Activated naive CD8-positive, alpha-beta T cell treated with anti-CD3 and anti-CD28 coated beads, Interleukin-2, amount 50 U/mL, for 24 hours (primary cell): Measurements from ENCODE around the gene ADAM33.
A peak's percentile ranks its signal among the peaks of the same experiment; 100 is the strongest.

Experiments used
- ATAC-seq: fragments of 150-1000 bp; cut with Tn5 transposase; one replicate; pipeline ENCODE4 v1.10.0; 2021
- DNase-seq: peaks from one replicate; pipeline ENCODE4 v3.0.0; 2021
- H3K27ac Mint-ChIP-seq: one replicate; pipeline ENCODE4 v1.8.0; 2021; ENCODE audit warnings: mild to moderate bottlenecking, mixed read lengths
- H3K27me3 Mint-ChIP-seq: one replicate; pipeline ENCODE4 v1.8.0; 2021; ENCODE audit warnings: mixed read lengths
- H3K36me3 Mint-ChIP-seq: one replicate; pipeline ENCODE4 v1.8.0; 2021; ENCODE audit warnings: low read depth, mixed read lengths
- H3K4me1 Mint-ChIP-seq: one replicate; pipeline ENCODE4 v1.8.0; 2021; ENCODE audit warnings: mixed read lengths
- H3K4me3 Mint-ChIP-seq: one replicate; pipeline ENCODE4 v1.8.0; 2021; ENCODE audit warnings: mild to moderate bottlenecking, moderate library complexity, mixed read lengths
- H3K9me3 Mint-ChIP-seq: one replicate; pipeline ENCODE4 v1.8.0; 2021; ENCODE audit warnings: mixed read lengths

Gene ADAM33

DNA sequence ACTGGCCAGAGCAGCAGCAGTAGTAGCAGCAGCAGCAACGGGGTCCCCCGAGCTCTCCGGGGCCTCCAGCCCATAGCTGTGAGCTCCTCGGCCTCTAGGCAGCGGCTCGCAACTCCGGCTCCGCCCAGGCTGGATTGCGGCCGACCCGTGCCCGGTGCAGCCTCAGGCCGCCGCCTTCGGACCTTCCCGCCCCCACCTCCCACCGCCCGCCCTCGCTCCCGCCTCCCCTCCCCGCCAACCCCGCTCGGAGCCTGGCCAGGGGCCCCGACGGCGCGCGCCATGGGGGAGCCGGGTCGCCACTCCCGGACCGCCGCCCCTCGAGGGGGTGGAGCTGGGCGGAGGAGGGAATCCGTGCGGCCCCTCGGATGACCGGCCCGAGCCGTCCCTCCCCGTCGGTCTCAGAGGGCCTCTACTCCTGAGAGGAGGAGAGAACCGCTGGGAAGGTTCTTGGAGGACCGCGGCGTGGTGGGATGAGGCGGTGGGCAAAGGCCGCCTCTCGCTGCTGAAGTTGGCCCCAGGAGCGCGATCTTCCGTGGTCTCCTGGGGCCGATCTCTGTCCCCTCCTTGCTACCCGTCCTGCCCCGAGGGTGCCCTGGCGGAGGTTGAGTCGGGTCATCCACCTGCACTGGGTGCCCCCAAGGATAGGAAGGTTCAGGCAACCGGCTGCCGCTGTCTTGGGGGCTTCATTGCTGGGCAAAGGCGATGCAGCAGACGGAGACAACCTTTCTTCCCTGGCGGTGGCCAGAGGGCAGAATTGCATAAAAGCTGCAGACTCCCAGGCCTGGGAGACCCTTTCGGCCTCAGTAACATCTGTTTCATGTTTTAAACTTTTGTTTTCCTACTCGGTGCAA lies at the start of gene ADAM33:
ADAM33 (minus strand) TSS at position 80 of the 851 bp plus-strand sequence; CDS start at position 74, 6 bp downstream.
- Mint-ChIP-seq H3K36me3 (no peaks in the 10 kb centered on the region), H3K27me3 (peaks cover 45% of the 10 kb centered on the region), H3K9me3 (no peaks in the 10 kb centered on the region), H3K4me1 (no peaks in the 10 kb centered on the region), H3K4me3 (no peak within 1 kb of the TSS), H3K27ac (no peak within 1 kb of the TSS)
- ATAC-seq (no peak), DNase-seq (no peak)

DNA sequence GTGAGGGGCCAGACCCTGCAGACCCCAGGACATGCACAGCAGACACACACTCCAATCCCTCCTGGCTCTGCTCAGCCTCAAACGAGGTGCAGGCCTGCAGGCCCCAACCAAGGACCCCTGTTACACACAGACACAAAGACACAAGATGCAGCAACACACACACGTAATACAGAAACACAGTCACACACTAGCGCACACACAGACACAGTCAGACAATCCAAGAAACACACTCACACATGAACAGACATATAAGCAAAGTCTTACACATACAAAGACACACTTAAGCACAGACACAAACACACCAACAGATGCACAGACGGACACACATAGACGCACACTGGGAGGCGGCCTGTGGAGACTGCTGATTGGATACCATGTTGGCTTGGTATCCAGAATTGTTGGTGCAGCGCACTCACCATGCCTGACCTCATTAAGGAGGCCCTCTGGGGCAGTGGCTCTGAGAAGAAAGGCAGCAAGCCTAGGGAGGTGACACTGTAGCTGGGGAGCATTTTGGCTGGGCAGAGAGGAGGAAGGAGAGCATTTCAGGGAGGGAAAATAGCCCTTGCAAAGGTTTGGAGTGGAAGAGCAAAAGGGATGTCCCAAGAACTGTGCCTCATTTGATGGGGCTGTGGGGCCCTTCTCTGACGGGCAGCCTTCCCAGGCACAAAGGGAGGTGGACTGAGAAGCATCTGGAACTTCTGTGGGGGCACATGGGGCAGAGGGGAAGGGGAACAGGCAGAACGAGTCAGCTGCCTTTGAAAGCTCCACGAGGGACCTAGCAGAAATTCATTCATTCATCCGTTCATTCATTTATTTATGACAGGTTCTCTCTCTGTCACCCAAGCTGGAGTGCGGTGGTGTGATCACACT lies 49.2 kb upstream of the ADAM33 start:
- no peaks in the 10 kb centered on the region for H3K9me3 Mint-ChIP-seq
- H3K36me3 Mint-ChIP-seq = no peaks in the 10 kb centered on the region
- H3K27me3 Mint-ChIP-seq = peaks cover 49% of the 10 kb centered on the region
- ATAC-seq (no peak), DNase-seq (no peak)
- H3K27ac Mint-ChIP-seq = no peak overlapping the region
- no peaks in the 10 kb centered on the region for H3K4me1 Mint-ChIP-seq
- no peak overlapping the region for H3K4me3 Mint-ChIP-seq

DNA sequence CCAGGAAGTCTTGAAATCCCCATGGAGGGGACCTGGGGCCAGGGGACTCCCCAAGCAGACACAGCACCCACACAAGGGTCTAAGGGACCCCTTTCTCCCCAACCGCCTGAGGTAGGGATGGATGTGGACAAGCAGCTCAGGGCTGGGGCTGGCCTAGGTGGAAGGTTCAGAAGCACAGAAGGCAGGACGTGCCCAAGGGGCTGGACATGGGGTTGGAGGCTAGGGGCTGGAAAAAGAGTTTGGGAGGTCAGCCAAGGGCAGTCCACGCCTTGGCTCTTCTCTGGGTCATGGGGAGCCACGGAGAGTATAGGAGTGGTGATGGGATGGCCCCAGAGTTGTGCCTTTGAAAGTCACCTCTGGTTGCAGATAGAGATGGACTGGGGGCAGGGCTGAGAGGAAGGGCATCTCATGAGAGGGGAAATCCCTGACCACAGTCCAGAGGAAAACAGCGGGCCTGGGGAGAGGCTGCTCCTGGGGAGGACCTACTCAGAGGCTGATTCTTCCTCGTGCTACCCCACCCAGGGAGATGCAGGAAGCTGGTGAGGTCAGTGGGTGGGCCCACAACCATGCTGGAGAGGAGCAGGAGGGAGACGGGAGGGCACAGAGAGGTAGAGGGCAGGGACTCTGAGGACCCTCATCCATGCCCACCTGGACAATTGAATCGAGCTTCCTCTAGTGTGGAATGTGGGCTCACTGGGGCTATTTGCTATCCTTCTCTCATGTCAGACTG lies 48.2 kb upstream of the ADAM33 start:
- no peak overlapping the region for H3K27ac Mint-ChIP-seq
- ATAC-seq (no peak), DNase-seq (no peak)
- peaks cover 50% of the 10 kb centered on the region for H3K27me3 Mint-ChIP-seq
- H3K36me3 Mint-ChIP-seq = no peaks in the 10 kb centered on the region
- no peaks in the 10 kb centered on the region for H3K9me3 Mint-ChIP-seq
- no peaks in the 10 kb centered on the region for H3K4me1 Mint-ChIP-seq
- no peak overlapping the region for H3K4me3 Mint-ChIP-seq

DNA sequence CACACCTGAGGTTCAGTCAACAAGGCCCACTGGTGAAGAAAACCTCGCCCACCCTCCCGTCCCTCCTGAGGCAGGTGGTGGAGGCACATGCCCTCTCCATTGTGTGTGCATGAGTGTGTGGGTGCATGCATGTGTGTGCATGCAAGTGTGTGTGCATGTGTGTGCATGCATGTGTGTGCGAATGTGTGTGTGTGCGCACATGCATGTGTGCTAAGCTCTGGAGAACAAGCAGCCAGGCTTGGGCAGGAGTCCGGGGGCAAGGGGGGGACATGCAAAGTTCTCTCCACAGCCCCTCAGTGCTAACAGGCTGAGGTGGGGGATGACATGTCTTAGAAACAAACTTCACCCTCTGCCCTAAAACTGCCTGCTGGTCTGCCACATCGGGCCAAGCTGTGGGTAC lies 47.6 kb upstream of the ADAM33 start:
- Mint-ChIP-seq H3K36me3 (no peaks in the 10 kb centered on the region), H3K4me3 (no peak overlapping the region), H3K27me3 (peaks cover 48% of the 10 kb centered on the region), H3K9me3 (no peaks in the 10 kb centered on the region), H3K4me1 (no peaks in the 10 kb centered on the region), H3K27ac (no peak overlapping the region)
- DNase-seq (no peak), ATAC-seq (no peak)

- H3K27me3 Mint-ChIP-seq = peaks cover 51% of the 10 kb centered on the region
- DNase-seq = no peak
- no peaks in the 10 kb centered on the region for H3K9me3 Mint-ChIP-seq
- no peak overlapping the region for H3K4me3 Mint-ChIP-seq
- H3K27ac Mint-ChIP-seq = no peak overlapping the region
- no peak for ATAC-seq
- H3K4me1 Mint-ChIP-seq = no peaks in the 10 kb centered on the region
- H3K36me3 Mint-ChIP-seq = no peaks in the 10 kb centered on the region
These were observed 47.1 kb upstream of the ADAM33 start for GRCh38 chr20:3728876-3729275.

- Mint-ChIP-seq H3K36me3 (no peaks in the 10 kb centered on the region), H3K27me3 (peaks cover 48% of the 10 kb centered on the region), H3K4me1 (no peaks in the 10 kb centered on the region), H3K9me3 (no peaks in the 10 kb centered on the region), H3K27ac (no peak overlapping the region), H3K4me3 (no peak overlapping the region)
- DNase-seq (no peak), ATAC-seq (no peak)
These were observed 46.5 kb upstream of the ADAM33 start for GRCh38 chr20:3728354-3728753.

GRCh38 chr20:3727401-3728021 lies 45.7 kb upstream of the ADAM33 start:
- H3K27ac Mint-ChIP-seq = no peak overlapping the region
- H3K4me1 Mint-ChIP-seq = no peaks in the 10 kb centered on the region
- peaks cover 43% of the 10 kb centered on the region for H3K27me3 Mint-ChIP-seq
- H3K9me3 Mint-ChIP-seq = no peaks in the 10 kb centered on the region
- ATAC-seq (no peak), DNase-seq (no peak)
- no peak overlapping the region for H3K4me3 Mint-ChIP-seq
- no peaks in the 10 kb centered on the region for H3K36me3 Mint-ChIP-seq

GRCh38 chr20:3724356-3724755 lies 42.5 kb upstream of the ADAM33 start:
- Mint-ChIP-seq H3K9me3 (no peaks in the 10 kb centered on the region), H3K27ac (no peak overlapping the region), H3K4me3 (no peak overlapping the region), H3K36me3 (no peaks in the 10 kb centered on the region), H3K4me1 (peaks cover 8% of the 10 kb centered on the region), H3K27me3 (peaks cover 34% of the 10 kb centered on the region)
- DNase-seq (no peak), ATAC-seq (no peak)

DNA sequence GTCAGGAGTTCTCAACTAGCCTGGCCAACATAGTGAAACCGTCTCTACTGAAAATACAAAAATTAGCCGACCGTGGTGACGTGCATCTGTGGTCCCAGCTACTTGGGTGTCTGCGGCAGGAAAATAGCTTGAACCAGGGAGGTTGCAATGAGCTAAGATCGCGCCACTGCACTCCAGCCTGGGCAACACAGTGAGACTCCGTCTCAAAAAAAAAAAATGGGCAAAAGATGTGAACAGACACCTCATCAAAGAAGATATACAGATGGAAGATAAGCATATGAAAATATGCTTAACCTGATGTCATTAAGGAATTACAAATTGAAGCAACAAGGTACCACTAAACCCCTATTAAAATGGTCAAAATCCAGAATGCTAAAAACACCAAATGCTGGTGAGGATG lies 41.5 kb upstream of the ADAM33 start:
- H3K4me1 Mint-ChIP-seq = peaks cover 8% of the 10 kb centered on the region
- H3K4me3 Mint-ChIP-seq = no peak overlapping the region
- no peak overlapping the region for H3K27ac Mint-ChIP-seq
- H3K36me3 Mint-ChIP-seq = no peaks in the 10 kb centered on the region
- DNase-seq (no peak), ATAC-seq (no peak)
- H3K9me3 Mint-ChIP-seq = no peaks in the 10 kb centered on the region
- H3K27me3 Mint-ChIP-seq = peaks cover 32% of the 10 kb centered on the region

- Mint-ChIP-seq H3K36me3 (no peaks in the 10 kb centered on the region), H3K4me3 (no peak overlapping the region), H3K9me3 (no peaks in the 10 kb centered on the region), H3K4me1 (peaks cover 8% of the 10 kb centered on the region), H3K27me3 (peaks cover 19% of the 10 kb centered on the region), H3K27ac (no peak overlapping the region)
- DNase-seq (no peak), ATAC-seq (no peak)
These were observed 40.1 kb upstream of the ADAM33 start for GRCh38 chr20:3721912-3722311.

- no peak overlapping the region for H3K27ac Mint-ChIP-seq
- ATAC-seq (no peak), DNase-seq (no peak)
- no peaks in the 10 kb centered on the region for H3K36me3 Mint-ChIP-seq
- peaks cover 8% of the 10 kb centered on the region for H3K4me1 Mint-ChIP-seq
- no peak overlapping the region for H3K4me3 Mint-ChIP-seq
- no peaks in the 10 kb centered on the region for H3K9me3 Mint-ChIP-seq
- peaks cover 15% of the 10 kb centered on the region for H3K27me3 Mint-ChIP-seq
These were observed 38.8 kb upstream of the ADAM33 start for GRCh38 chr20:3720626-3721025.

- Mint-ChIP-seq H3K27me3 (peaks cover 15% of the 10 kb centered on the region), H3K4me1 (peaks cover 8% of the 10 kb centered on the region), H3K9me3 (no peaks in the 10 kb centered on the region), H3K36me3 (no peaks in the 10 kb centered on the region), H3K27ac (no peak overlapping the region), H3K4me3 (no peak overlapping the region)
- DNase-seq (no peak), ATAC-seq (no peak)
These were observed 38.3 kb upstream of the ADAM33 start for GRCh38 chr20:3720068-3720467.

DNA sequence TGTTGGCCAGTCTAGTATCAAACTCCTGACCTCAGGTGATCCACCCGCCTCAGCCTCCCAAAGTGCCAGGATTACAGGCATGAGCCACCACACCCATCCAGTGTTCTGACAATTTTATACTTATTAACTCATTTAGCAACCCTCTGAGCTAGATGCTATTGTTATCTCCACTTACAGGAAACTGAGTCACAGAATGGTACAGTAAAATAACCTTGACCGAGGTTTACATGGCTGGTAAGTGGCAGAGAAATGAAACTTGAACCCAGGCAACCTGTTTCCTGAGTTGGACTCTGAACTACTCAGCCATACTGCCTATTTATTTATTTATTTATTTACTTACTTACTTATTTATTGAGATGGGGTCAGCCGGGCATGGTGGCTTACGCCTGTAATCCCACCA lies 37.2 kb upstream of the ADAM33 start:
- Mint-ChIP-seq H3K4me1 (peaks cover 8% of the 10 kb centered on the region), H3K36me3 (no peaks in the 10 kb centered on the region), H3K4me3 (no peak overlapping the region), H3K9me3 (no peaks in the 10 kb centered on the region), H3K27ac (no peak overlapping the region), H3K27me3 (peaks cover 12% of the 10 kb centered on the region)
- DNase-seq = no peak
- ATAC-seq = no peak

DNA sequence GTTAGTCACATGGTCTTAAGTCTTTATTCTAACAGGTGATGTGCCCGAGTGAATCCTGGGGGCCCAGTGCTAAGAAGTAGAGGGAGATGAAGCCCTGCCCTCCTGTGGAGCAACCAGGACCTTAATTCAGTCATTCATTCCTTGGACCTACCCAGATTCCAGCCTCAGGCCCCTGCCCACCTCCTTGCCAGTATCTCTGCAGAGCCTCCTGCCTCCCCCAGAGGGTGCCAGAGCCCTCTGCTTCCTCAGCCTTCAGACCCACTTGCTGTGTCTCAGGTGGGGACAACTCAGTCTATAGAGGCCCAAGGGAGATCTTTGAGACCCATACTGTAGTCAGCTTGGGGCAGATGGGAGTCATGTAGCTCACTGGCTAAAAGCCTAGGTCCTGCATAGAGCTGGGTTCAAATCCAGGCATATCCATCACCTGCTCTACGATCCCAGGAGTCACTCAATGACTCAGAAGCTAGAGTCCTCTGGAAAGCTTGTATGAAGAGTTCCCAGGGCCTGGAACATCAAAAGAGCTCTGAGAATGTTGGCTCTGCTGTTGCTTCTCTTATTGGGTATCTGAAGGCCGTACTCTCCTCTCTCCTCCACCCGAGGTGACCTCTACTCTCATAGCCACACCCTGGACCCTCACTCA lies 34.5 kb upstream of the ADAM33 start:
- Mint-ChIP-seq H3K27me3 (peaks cover 6% of the 10 kb centered on the region), H3K36me3 (no peaks in the 10 kb centered on the region), H3K4me1 (peaks cover 8% of the 10 kb centered on the region), H3K27ac (no peak overlapping the region), H3K9me3 (no peaks in the 10 kb centered on the region), H3K4me3 (no peak overlapping the region)
- ATAC-seq = peak; percentile 91
- peak; percentile 30 for DNase-seq
